GF-D8 (cell line): Measurements from ENCODE around the gene COX6A1.
A peak's percentile ranks its signal among the peaks of the same experiment; 100 is the strongest.
"Not testable (repeated sequence)": the region's sequence is repeated elsewhere in the genome, so short reads cannot be mapped to it uniquely, and the experiment has no call there.

ENCODE experiments used
- DNase-seq: peaks from one replicate; lab custom pipeline; 2025; lab: John Stamatoyannopoulos, UW

Gene COX6A1

DNA sequence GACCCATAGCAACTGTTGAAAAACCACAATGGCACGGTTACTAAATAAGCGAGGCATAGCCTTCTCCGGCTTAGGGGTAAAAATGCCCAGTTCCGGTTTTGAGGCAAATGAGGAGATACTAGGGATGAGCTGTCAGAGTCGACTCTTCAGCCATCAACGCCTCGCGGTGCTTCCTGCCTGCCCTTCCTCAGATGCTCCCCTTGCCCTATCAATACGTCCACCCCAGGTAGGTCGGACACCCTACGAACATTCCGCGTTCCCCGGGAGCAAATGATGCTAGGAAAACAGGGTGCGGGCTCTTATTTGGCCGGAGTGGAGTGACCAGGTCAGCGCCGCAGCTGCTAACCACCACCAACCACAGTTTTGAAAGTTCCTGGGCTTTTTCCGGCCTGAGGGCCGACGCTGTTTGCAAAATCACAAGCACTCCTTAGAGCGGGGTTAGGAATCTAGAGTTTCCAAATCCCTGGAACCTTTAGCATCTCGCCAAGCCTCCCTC, 30.5 kb downstream of the COX6A1 start:
- peak; percentile 36 for DNase-seq

DNA sequence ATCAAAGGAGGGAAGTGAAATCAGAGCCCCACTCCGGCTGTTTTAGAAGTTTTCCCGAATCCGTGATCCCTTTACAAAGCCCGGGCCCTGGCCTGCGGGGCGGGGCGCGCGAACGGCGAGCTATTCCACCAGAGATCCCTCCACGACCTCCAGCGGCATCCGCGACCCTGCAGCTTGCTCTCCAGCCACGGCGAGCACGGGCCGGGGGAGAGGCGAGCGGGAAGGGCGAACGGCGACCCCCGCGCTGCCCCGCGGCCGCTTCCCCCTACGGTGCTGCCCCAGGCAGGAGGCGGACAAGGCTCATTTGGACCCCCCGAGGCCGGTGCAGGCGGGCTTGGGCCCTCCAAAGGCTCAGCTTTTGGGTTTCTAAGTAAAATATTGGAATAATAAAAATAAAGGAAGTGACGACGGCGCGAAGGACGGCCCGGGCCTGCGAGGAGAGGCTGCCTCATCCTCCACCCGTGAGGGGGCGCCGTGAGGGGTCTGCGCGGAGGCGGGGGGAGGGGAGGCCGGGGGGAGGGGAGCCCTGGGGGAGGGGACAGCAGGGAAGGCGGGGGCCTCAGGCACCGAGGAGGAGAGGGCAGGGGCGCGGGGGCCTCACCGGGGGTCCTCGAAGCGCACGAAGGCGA, 31.0 kb downstream of the COX6A1 start:
- DNase-seq, result no peak

DNA sequence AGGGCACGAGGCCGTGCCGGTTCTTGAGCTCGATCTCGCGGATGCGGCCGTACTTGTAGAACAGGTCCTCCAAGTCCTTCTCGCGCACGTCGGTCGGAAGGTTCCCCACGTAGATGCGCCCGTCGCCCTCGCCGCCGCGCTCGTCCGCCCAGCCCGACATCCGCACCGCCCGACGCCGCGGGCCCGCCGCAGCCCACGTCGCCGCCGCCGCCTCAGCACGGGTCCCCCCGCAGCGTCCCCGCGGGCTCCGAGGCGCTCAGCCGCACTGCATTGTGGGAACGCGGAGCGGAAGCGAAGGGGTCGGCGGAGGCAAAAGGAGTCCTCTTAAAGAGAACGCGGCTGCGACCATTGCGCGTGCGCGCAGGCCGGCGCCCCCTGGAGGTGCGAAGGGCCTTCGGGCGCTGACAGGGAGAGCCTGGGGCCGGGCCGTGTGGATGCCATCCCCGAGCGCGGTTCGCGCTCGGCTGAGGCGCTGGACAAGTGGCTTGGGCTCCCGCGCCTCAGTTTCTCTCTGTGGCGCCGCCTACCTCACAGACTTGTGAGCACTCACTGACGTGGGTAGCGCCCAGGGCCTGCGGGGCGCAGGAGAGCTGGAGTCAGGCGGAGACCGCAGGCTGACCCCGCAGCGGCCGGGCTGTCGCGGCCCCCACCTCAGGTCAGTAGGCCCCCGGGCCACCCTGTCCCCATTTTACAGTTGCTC, 31.7 kb downstream of the COX6A1 start, which contains the start of gene SRSF9:
SRSF9 (minus strand) TSS at position 299 of the 700 bp plus-strand sequence; CDS start at position 160, 139 bp downstream.
- peak; percentile 84 for DNase-seq

DNA sequence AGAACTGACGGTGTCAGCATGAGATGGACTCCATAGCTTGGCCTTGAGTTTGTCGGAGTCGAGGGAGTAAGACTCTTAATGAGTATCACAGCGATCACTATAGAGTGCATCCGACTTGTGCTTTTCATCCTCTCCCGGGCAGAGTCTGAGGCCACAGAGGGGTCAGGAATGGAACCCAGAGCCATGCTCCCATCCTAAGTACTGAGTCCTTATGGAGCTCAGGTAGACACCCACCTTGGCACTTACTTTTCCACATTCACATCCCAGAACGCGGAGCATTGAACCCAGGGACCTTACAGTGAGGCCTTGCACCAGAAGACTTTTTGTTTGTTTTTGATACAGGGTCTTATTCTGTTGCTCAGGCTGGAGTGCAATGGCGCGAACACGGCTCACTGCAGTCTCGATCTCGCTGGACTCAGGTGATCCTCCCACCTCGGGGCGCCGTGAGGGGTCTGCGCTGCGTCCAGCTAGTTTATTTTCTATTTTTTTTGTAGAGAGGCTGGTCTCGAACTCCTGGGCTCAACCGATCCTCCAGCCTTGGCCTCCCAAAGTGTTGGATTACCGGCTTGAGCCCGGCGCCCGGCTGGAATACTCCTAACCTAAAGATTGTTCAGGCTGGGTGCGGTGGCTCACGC, 32.4 kb downstream of the COX6A1 start:
- DNase-seq, result no peak

DNA sequence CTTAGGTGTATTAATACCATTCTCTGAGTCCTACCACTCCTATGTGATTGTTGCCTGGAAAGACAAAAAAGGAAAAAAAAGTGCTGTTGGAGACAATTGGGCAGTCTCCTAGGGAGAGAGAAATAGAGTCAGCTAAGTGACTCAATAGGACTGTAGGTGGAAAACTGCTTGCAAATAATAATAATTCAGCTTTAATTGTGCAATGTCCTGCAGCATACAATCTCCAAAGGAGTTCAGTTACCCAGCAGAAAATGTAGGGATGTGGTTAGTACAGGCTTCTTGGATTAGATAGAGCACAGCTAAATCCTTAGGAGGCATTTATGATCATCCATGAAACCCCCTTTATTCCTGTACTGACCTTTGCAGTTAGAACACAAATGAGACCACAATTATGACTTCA, 34.6 kb downstream of the COX6A1 start:
- DNase-seq, result no peak

DNA sequence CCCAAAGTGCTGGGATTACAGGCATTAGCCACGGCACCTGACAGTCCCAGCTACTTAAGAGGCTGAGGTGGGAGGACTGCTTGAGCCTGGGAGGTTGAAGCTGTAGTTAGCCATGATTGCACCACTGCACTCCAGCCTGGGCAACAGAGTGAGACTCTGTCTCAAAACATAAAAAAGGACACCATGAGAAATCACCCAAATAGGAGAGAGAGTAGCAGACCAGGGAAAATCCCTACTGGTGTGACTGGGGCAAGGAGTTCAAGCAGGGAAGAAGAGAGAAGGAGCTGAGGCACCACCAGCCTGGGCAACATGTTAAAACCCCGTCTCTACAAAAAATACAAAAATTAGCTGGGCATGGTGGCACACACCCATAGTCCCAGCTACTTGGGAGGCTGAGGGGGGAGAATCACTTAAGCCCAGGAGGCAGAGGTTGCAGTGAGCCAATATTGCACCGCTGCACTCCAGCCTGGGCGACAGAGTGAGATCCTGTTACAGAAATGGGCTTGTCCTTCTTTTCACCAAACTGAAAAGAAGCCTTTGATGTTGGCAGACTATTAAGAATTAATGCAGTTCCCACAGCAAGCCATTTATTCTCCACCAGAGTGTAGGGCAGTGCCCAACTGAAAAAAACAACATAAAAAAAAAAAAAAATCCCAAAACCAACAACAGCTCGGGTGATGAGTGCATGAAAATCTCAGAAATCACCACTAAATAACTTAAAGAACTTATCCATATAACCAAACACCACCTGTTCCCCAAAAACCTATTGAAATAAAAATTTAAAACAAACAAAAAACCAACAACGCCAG, 36.1 kb downstream of the COX6A1 start:
- DNase-seq, result no peak

DNA sequence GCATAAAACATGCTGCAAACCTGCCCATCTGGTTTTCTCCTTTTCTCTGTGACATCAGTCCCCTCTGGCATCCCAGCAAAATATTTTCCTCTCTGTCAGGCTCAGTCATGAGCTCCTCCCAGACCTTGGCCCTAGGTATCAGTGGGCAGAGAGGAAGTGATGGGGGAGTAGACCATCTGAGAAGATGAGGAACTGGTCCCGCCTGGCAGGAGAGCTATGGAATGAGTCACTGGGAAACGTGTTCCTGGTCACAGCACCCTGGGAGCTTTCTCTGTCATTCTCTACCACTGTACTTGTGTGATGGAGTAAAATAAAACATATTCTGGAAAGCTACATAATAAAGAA, 36.7 kb downstream of the COX6A1 start:
- peak; percentile 38 for DNase-seq

DNA sequence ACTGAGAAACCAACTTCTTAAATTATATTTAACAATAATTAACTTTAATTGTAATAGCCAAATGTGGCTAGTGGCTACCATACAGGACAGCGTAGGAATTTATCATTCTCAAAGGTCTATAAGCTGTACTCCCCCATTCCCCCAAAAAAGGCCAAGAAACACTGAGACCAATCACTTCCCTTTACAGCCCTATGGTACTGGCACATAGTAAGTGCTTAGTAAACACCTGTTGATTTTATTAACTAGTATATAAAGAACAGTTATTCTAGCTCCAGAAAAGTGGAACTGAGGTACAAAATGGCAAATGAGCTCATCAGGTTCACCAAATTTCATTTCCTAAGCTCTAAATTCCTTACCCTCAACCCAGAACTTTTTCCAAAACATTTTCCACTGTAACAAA, 37.7 kb downstream of the COX6A1 start:
- no peak for DNase-seq

DNA sequence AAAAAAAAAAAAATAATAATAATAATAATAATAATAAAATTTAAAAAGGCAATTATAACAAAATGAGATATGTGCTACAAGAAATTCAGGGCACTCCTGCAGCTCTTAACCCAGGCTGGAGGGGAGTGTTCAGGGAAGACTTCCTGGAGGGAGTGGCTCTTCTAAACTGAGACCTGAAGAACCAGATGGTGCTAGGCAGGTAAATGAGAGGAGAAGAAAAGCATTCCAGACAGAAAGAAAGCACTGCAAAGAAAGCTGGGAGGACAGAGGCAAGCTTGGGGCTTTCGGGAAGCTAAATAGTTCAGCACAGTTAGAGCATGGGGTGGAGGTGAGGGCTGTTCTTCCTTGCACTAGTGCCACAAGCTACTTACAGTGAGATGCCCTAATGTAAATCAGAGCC, 41.5 kb downstream of the COX6A1 start:
- DNase-seq, result no peak

DNA sequence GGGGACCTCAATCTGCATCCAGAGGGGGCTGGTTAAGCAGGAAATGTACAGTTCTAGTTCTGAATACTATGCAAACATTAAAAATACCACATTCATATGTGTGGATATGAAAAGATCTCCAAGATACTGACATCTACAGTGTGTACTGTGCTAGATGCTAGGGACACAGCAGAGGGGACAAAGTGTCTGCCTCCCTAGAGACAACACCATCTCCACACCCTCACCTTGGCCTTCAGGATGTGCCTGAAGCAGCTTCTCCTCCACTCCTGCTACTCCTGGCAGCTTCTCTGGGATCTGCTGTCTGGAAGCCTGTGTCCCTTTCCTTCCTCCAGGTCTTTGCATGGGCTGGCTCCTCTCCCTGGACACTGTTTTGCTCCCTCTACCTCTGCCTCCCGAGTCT, 42.3 kb downstream of the COX6A1 start:
- DNase-seq, result no peak

DNA sequence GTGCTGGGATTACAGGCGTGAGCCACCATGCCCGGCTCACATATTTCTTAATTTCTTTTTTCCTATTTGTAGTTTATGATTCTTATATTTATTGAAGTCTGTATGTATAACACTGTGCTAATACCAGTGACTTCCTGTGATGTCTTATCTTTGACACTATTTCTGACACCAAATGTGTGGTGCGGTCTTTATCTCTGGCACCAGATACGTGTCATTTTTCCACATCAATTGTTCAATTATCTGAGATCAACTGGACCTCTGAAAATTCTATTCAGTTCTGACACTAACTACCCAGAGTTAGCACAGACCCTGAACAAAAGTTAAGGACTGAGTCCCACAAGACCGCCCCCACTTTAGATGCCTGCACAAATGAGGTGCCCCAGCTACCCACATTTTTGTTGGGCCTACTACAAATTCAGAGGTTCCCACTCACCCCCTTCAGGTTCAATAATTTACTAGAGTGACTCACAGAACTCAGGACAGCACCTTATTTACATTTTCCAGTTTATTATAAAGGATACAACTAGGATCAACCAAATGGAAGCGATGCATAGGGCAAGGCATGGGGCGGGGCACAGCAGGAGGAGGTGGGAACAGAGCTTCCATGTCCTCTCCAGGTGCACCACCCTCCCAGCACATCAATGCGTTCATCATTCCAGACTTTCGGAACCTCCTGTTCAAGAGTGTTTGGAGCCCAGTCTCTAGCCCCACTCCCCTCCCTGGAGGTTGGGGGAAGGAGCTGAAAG, 43.3 kb downstream of the COX6A1 start:
- no peak for DNase-seq

DNA sequence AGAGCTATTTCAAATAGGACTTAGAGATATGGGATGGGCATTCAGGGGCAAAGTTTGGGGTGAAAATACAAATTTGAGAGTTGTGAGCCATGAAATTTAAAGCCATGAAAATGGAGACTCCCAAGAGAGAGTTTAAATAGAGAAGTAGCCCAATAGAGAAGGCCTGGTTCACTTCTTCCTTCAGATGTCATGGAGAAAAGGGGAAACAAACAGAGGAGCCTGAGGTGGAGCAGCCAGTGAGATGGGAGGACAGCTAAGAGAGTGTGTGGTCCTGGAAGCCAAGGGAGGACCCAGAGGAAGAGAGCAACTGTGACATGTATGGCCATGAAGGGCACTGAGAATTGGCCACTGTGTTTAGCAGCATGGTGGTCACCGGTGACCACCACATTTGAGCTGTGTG, 45.7 kb downstream of the COX6A1 start:
- DNase-seq, result no peak

DNA sequence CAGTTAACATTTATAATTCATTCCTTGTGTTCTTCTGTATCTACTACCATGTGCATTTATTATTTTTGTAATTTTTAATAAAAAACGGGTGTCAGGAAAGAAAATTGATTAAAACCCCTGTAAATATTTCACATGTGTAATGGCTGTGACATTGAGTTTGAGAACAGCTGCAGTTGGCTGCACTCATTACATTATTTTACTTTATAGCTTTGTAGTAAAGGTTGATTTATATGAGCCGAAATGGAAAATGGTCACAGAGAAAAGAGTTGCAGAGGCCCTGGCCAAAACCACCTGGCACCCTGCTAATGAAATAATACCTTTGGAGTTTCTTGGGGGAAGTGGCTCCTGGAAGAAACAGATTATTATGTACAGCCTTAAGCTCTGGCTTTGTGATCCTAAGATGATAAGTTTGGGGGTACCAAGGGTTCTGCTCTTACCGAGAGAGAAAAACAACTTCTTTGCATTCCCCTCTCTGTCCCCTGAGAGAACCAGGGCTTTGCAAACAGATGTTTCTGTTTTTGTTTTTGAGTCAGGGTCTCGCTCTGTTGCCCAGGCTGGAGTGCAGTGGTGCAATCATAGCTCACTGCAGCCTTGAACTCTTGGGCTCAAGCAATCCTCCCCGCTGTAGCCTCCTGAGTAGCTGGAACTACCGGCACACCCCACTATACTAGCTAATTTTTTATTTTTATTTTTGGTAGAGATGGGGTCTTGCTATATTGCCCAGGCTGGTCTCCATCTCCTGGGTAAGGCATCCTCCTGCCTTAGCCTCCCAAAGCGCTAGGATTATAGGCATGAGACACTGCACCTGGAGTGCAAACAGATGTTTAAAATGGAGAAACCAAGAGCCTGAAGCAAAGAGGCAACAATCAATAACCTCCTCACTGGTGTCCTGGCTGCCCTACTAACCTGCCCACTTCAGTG, 48.3 kb downstream of the COX6A1 start:
- DNase-seq, result no peak

DNA sequence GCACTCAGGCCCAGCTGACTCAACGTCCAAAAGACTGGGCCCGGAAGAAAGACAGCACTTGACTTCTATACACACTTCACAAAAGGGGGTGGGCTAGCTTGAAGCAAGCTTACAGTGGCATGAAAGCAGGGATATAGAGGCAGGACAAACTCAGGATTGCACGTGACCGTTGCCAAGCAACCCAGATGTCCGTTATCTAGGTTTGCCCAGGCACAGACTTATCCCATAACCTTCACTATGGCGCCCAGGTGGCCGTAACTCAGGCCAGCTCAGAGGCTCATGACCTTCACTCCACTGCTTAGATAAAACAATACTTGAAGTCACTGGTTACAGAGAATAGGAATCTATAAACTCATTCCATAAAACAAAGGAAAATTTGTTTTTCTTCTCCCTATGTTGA, 49.6 kb downstream of the COX6A1 start:
- not testable (repeated sequence) for DNase-seq

DNA sequence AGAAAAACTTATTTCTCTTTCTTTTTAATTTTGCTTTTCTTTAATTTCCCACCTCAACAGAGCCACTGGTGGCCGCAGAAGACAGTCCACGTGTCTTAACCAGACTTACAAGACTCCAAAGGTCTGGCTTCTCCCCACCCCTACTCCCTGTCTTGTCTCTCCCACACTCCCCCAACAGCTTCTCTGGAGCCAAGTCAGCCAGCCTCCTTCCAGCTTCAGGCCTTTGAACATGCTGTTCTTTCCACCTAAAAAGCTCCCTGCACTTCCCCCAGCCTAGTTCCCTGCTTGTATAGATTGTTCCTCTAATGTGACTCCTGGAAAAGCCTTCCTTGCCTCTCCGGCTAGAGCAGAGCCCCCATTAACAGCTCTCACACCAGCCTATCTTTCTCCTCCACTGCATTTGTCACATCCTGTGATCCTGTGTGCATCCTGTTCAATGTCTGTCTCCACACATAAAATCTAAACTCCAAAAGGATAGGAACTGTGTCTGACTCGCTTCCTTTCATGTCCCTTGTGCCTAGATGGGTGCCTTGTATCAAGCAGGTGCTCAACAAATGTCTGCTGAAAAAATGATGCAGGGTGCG, 50.2 kb downstream of the COX6A1 start:
- no peak for DNase-seq

DNA sequence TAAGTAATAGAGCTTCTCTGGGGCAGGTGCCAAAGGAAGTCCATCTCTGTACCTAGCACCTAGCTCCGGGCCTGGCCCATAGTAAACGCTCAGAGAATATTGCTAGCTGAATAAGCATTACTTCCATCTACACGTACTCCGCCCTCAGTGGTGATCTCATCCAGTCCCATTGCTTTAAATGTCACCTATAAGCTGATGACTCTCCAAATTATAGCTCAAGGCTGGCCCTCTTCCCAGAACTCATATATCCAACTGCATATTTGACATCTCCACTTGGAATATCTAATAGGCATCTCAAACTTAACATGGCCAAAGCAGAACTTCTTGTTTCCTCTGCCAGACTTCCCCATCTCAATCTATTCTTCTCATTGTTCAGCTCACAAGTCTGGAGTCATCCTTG, 51.1 kb downstream of the COX6A1 start:
- no peak for DNase-seq

DNA sequence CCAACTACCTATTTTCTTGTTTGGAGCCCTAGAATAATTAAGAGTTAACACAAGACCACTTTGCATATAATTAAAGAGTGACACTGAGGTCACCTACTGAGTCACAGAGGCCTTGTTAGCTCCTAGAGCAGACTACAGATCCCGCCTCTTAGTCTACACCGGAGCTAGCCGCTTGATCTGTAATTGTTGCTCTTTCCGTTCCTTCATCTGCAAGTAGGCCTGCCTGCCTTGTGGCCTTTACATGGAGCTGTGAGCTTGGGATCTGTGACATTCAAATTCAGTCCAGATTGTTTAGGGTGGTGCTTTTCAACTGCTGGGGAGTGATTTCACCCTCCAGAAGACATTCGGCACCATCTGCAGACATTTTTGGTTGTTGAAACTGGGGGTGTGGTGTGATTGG, 52.4 kb downstream of the COX6A1 start:
- DNase-seq, result no peak
